CD4-positive, CD25-positive, alpha-beta regulatory T cell (primary cell): ENCODE data around the gene ALDH8A1. TPM values are rescaled to one million over a fixed set of nuclear protein-coding genes. Genes with fewer than 3 reads are reported as not detected.

Source experiments
- ATAC-seq, 2 donors: fragments of 150-1000 bp; cut with Tn5 transposase; one replicate each; pipeline ENCODE4 v1.10.0; 2021; ENCODE audit warnings: low read depth in 2 of 2, moderate number of reproducible peaks in 2 of 2, moderate library complexity in 1 of 2
- DNase-seq, 3 donors: peaks; one replicate each; pipeline versions ENCODE4 v3.0.0 to v3.0.0-alpha.2; 2012 to 2022; ENCODE audit warnings: mixed read lengths in 1 of 3
- H3K27ac ChIP-seq: one replicate; pipeline ENCODE4 v1.7.0; 2013; ENCODE audit warnings: mild to moderate bottlenecking, low read length; ENCODE audit not compliant: insufficient read depth, poor library complexity, severe bottlenecking
- H3K27me3 ChIP-seq: one replicate; pipeline ENCODE4 v1.7.0; 2013; ENCODE audit warnings: low read length; ENCODE audit not compliant: control insufficient read depth, insufficient read depth
- H3K36me3 ChIP-seq: one replicate; pipeline ENCODE4 v1.7.0; 2013; ENCODE audit warnings: mild to moderate bottlenecking, low read length, moderate library complexity; ENCODE audit not compliant: control insufficient read depth, insufficient read depth
- H3K4me1 ChIP-seq: 2 replicates; pipeline ENCODE4 v1.7.0; 2013; ENCODE audit warnings: mild to moderate bottlenecking, low read length; ENCODE audit not compliant: insufficient read depth, control insufficient read depth, poor library complexity, severe bottlenecking
- H3K4me3 ChIP-seq: one replicate; pipeline ENCODE4 v1.7.0; 2013; ENCODE audit warnings: low read depth, mild to moderate bottlenecking, low read length, moderate library complexity
- H3K9me3 ChIP-seq, 2 experiments: 1 replicate in 1 of 2; 2 replicates in 1 of 2; pipeline ENCODE4 v1.7.0; 2013; ENCODE audit warnings: low read length in 2 of 2, mild to moderate bottlenecking in 1 of 2, moderate library complexity in 1 of 2; ENCODE audit not compliant: control insufficient read depth in 2 of 2
- H3K27ac Mint-ChIP-seq, 3 donors: one replicate each; pipeline ENCODE4 v1.8.0; 2020 to 2022; ENCODE audit warnings: mild to moderate bottlenecking in 3 of 3, mixed read lengths in 3 of 3, moderate library complexity in 2 of 3
- H3K27me3 Mint-ChIP-seq: one replicate; pipeline ENCODE4 v1.8.0; 2022; ENCODE audit warnings: mild to moderate bottlenecking, mixed read lengths
- H3K36me3 Mint-ChIP-seq: one replicate; pipeline ENCODE4 v1.8.0; 2020; ENCODE audit warnings: mixed read lengths
- H3K4me1 Mint-ChIP-seq, 4 donors: one replicate each; pipeline ENCODE4 v1.8.0; 2020 to 2022; ENCODE audit warnings: mixed read lengths in 4 of 4, mild to moderate bottlenecking in 1 of 4
- H3K4me3 Mint-ChIP-seq, 4 donors: one replicate each; pipeline ENCODE4 v1.8.0; 2020 to 2022; ENCODE audit warnings: mild to moderate bottlenecking in 4 of 4, mixed read lengths in 4 of 4, moderate library complexity in 3 of 4
- H3K9me3 Mint-ChIP-seq, 7 donors: one replicate each; pipeline ENCODE4 v1.8.0; 2020 to 2022; ENCODE audit warnings: mixed read lengths in 7 of 7, mild to moderate bottlenecking in 3 of 7, moderate library complexity in 2 of 7
- polyA plus RNA-seq, 4 donors: library from polyadenylated mRNA; unstranded; fragments of 300-500 nt; fragmentation: Illumina TruSeq; gene quantifications; one replicate each; pipeline ENCODE4 v1.2.3, GENCODE V29; 2021
- total RNA-seq: library from RNA; stranded (reverse); gene quantifications from one replicate; pipeline ENCODE4 v1.2.3, GENCODE V29; 2022

ALDH8A1 gene
- total and polyA plus RNA-seq, 5 donors from 2014 or later = 0.39 to 4.4 TPM; not detected in 3

GRCh38 chr6:134984821-134985220, 34.9 kb upstream of the ALDH8A1 start:
- H3K27me3 ChIP-seq = no peaks in the 10 kb centered on the region
- H3K9me3 Mint-ChIP-seq = no peaks in the 10 kb centered on the region
- no peaks in the 10 kb centered on the region for H3K9me3 ChIP-seq
- no peak overlapping the region for H3K4me3 ChIP-seq
- peaks cover 46% of the 10 kb centered on the region for H3K36me3 Mint-ChIP-seq
- peaks cover 31 to 60% (median 47%) of the 10 kb centered on the region in 4 donors for H3K4me1 Mint-ChIP-seq
- H3K27ac ChIP-seq = no peak overlapping the region
- H3K36me3 ChIP-seq = peaks cover 40% of the 10 kb centered on the region
- DNase-seq (no peak), ATAC-seq (no peak)
- H3K27ac Mint-ChIP-seq = peak overlapping the region in 1 of 3 donors; percentile 22
- no peak overlapping the region for H3K4me3 Mint-ChIP-seq
- H3K27me3 Mint-ChIP-seq = no peaks in the 10 kb centered on the region
- H3K4me1 ChIP-seq = peaks cover 20% of the 10 kb centered on the region

DNA sequence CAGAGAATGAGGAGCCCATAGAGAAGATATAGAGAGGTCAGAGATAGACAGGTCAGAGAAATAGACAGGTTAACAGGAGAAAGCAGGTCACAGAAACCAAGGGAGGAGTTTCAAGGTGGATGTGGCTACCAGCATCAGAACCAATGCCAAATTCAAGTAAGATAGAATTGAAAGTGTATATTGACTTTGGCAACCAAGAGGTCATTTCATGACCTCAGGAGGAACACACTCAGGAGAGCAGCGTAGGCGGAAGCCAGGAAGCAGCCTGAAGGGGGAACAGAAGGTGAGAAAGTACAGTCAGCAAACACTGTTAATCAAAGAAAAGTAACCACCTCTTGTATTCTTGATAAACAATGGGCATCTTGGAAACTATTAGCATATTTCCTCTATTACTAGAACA, 33.9 kb upstream of the ALDH8A1 start:
- H3K4me3 Mint-ChIP-seq = peak overlapping the region in 3 of 4 donors; percentile 5 to 38 (median 14)
- H3K4me1 ChIP-seq = peaks cover 23% of the 10 kb centered on the region
- no peak for DNase-seq
- H3K27me3 Mint-ChIP-seq = no peaks in the 10 kb centered on the region
- H3K27ac Mint-ChIP-seq = peak overlapping the region; percentile 10 to 38 (median 12)
- peaks cover 36% of the 10 kb centered on the region for H3K36me3 ChIP-seq
- H3K27me3 ChIP-seq = no peaks in the 10 kb centered on the region
- no peaks in the 10 kb centered on the region for H3K9me3 ChIP-seq
- no peak overlapping the region for H3K27ac ChIP-seq
- H3K4me1 Mint-ChIP-seq = peaks cover 36 to 66% (median 48%) of the 10 kb centered on the region in 4 donors
- H3K9me3 Mint-ChIP-seq = no peaks in the 10 kb centered on the region
- H3K4me3 ChIP-seq = no peak overlapping the region
- no peak for ATAC-seq
- H3K36me3 Mint-ChIP-seq = peaks cover 46% of the 10 kb centered on the region

DNA sequence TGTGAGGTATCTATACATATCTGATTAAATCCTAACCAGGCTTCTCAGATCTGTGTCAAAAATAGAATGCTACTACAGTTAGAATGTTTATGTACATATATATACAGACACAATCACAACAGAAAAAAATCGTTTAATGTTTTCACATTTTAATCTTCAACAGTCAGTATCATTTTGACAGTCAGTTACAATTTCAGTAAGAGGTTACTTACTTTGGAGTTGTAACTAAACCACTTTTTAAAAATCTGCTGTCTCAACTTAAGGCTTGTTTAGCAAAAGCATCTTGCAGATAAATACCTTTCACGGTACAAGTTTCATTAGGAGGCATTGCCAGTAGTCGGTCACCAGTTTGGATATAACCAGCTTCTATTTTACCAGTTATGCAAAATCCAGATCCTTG, 32.3 kb upstream of the ALDH8A1 start:
- Mint-ChIP-seq H3K9me3 (no peaks in the 10 kb centered on the region), H3K4me3 (peak overlapping the region in 1 of 4 donors; percentile 20), H3K27me3 (no peaks in the 10 kb centered on the region), H3K4me1 (peaks cover 38 to 67% (median 53%) of the 10 kb centered on the region in 4 donors), H3K27ac (peak overlapping the region in 1 of 3 donors; percentile 9), H3K36me3 (peaks cover 47% of the 10 kb centered on the region)
- Histone ChIP-seq H3K9me3 (no peaks in the 10 kb centered on the region), H3K27ac (no peak overlapping the region), H3K27me3 (no peaks in the 10 kb centered on the region), H3K36me3 (peaks cover 38% of the 10 kb centered on the region), H3K4me3 (peak overlapping the region; percentile 11), H3K4me1 (peaks cover 23% of the 10 kb centered on the region)
- DNase-seq (peak in 1 of 3 donors; percentile 31), ATAC-seq (no peak)

DNA sequence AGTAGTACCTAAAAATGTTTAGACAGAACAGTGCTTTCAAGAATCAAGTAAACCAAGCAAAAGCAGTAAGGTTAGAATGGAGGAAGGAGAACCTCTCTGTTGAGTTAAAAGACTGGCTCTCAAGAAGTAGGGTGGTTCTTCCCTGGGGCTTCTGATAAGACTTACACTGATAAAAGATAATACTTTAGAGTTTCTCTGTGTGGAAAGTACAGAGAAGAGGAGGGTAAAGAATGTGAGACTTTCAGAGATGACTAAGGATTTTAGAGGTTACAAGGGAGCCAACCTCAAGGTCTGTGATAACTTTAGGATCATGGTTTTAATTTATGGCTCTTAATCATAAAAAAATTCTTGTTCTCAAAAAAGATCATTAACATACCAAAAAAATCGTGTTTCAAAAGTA, 30.9 kb upstream of the ALDH8A1 start:
- peaks cover 54% of the 10 kb centered on the region for H3K36me3 Mint-ChIP-seq
- Histone ChIP-seq H3K27me3 (no peaks in the 10 kb centered on the region), H3K4me1 (peaks cover 23% of the 10 kb centered on the region), H3K4me3 (no peak overlapping the region), H3K9me3 (no peaks in the 10 kb centered on the region), H3K36me3 (peaks cover 50% of the 10 kb centered on the region), H3K27ac (peak overlapping the region; percentile 44)
- H3K27me3 Mint-ChIP-seq = no peaks in the 10 kb centered on the region
- H3K4me3 Mint-ChIP-seq = no peak overlapping the region
- no peaks in the 10 kb centered on the region for H3K9me3 Mint-ChIP-seq
- peak overlapping the region in 1 of 3 donors; percentile 2 for H3K27ac Mint-ChIP-seq
- ATAC-seq (no peak), DNase-seq (peak in 1 of 3 donors; percentile 36)
- H3K4me1 Mint-ChIP-seq = peaks cover 41 to 66% (median 57%) of the 10 kb centered on the region in 4 donors

GRCh38 chr6:134979142-134979541, 29.2 kb upstream of the ALDH8A1 start:
- Histone ChIP-seq H3K4me1 (peaks cover 20% of the 10 kb centered on the region), H3K27me3 (no peaks in the 10 kb centered on the region), H3K36me3 (peaks cover 41% of the 10 kb centered on the region), H3K9me3 (no peaks in the 10 kb centered on the region), H3K27ac (no peak overlapping the region), H3K4me3 (peak overlapping the region; percentile 65)
- Mint-ChIP-seq H3K27ac (peak overlapping the region in 2 of 3 donors; percentile 24 to 62), H3K27me3 (no peaks in the 10 kb centered on the region), H3K4me1 (peaks cover 34 to 63% (median 50%) of the 10 kb centered on the region in 4 donors), H3K4me3 (peak overlapping the region; percentile 3 to 39 (median 26)), H3K36me3 (peaks cover 61% of the 10 kb centered on the region), H3K9me3 (no peaks in the 10 kb centered on the region)
- DNase-seq (peak in 1 of 3 donors; percentile 85), ATAC-seq (peak; percentile 58 to 60)

- Mint-ChIP-seq H3K9me3 (no peaks in the 10 kb centered on the region), H3K27ac (no peak overlapping the region), H3K36me3 (peaks cover 62% of the 10 kb centered on the region), H3K4me3 (no peak overlapping the region), H3K27me3 (no peaks in the 10 kb centered on the region), H3K4me1 (peaks cover 17 to 36% (median 18%) of the 10 kb centered on the region in 4 donors)
- Histone ChIP-seq H3K4me3 (no peak overlapping the region), H3K36me3 (peaks cover 42% of the 10 kb centered on the region), H3K4me1 (no peaks in the 10 kb centered on the region), H3K27ac (no peak overlapping the region), H3K27me3 (no peaks in the 10 kb centered on the region), H3K9me3 (no peaks in the 10 kb centered on the region)
- ATAC-seq = no peak
- DNase-seq = no peak
Observed at GRCh38 chr6:134974370-134974769, 24.5 kb upstream of the ALDH8A1 start.

DNA sequence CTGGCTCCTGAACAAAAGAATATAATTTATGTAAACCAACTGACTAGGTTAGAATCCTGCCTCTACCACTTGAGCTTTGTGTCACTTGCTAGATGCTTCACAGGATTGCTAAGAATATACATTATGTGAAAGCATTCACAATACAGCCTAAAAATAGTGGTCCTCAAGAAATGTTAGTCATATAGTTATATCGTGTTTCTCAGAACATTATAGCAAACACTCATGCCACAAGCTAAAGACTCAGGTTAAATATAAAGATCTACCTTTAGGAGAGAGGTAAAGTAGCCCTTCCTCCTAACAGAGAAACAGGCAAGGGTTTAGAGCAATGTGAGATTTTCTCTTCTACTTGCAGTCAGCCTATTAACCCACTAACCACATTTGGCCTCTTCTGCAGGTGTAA, 17.8 kb upstream of the ALDH8A1 start:
- H3K9me3 Mint-ChIP-seq = no peaks in the 10 kb centered on the region
- H3K27ac Mint-ChIP-seq = no peak overlapping the region

More for the DNA sequence above, 17.8 kb upstream of the ALDH8A1 start:
- peaks cover 58% of the 10 kb centered on the region for H3K36me3 ChIP-seq
- ATAC-seq (no peak), DNase-seq (no peak)
- no peak overlapping the region for H3K27ac ChIP-seq
- peaks cover 60% of the 10 kb centered on the region for H3K36me3 Mint-ChIP-seq
- H3K4me1 Mint-ChIP-seq = peaks cover 0 to 7% (median 2%) of the 10 kb centered on the region in 4 donors
- H3K27me3 Mint-ChIP-seq = no peaks in the 10 kb centered on the region
- no peaks in the 10 kb centered on the region for H3K4me1 ChIP-seq
- H3K27me3 ChIP-seq = no peaks in the 10 kb centered on the region
- H3K4me3 Mint-ChIP-seq = no peak overlapping the region
- H3K9me3 ChIP-seq = no peaks in the 10 kb centered on the region
- H3K4me3 ChIP-seq = no peak overlapping the region
